WTC11 (cell line): ENCODE results near the gene LACC1. TPM values are rescaled to one million over a fixed set of nuclear protein-coding genes. Genes with fewer than 3 reads are reported as not detected.

Experiments
- ATAC-seq: fragments of 200-7000 bp; cut with Tn5 transposase; 2 replicates; pipeline ENCODE4 v1.10.0; 2021; ENCODE audit warnings: mild to moderate bottlenecking, moderate library complexity
- CTCF ChIA-PET: fragments of 300-600 bp; sonication (Branson Sonifier 250); formaldehyde crosslinking; loops from one replicate; lab custom pipeline; 2021; ENCODE audit warnings: antibody characterized with exemption; lab: Charles Lee
- POLR2A ChIA-PET: fragments of 350-600 bp; sonication (Branson Sonifier 250); formaldehyde crosslinking; loops from one replicate; lab custom pipeline; 2021; ENCODE audit warnings: antibody characterized with exemption; lab: Charles Lee
- DNase-seq: peaks from one replicate; pipeline ENCODE4 v3.0.0; 2021; ENCODE audit warnings: low spot score
- H3K27ac Mint-ChIP-seq: 2 replicates; pipeline ENCODE4 v1.8.0; 2021; ENCODE audit warnings: mixed read lengths
- H3K27me3 Mint-ChIP-seq: 2 replicates; pipeline ENCODE4 v1.8.0; 2021; ENCODE audit warnings: low read depth, mild to moderate bottlenecking, moderate library complexity, mixed read lengths
- H3K36me3 Mint-ChIP-seq: 2 replicates; pipeline ENCODE4 v1.8.0; 2021; ENCODE audit warnings: mixed read lengths
- H3K4me1 Mint-ChIP-seq: 2 replicates; pipeline ENCODE4 v1.8.0; 2022; ENCODE audit warnings: mixed read lengths
- H3K4me3 Mint-ChIP-seq: 2 replicates; pipeline ENCODE4 v1.8.0; 2021; ENCODE audit warnings: mild to moderate bottlenecking, moderate library complexity, mixed read lengths
- H3K9me3 Mint-ChIP-seq: 2 replicates; pipeline ENCODE4 v1.8.0; 2021; ENCODE audit warnings: mixed read lengths
- AR ChIP-seq: fragments of 250-450 bp; sonication (Bioruptor Pico); IDR thresholded peaks from 2 replicates; pipeline ENCODE4 v1.9.0; 2021; ENCODE audit warnings: mild to moderate bottlenecking
- ATF1 ChIP-seq: sonication (generic); formaldehyde crosslinking; IDR thresholded peaks from 2 replicates; pipeline ENCODE4 v1.8.1; 2023; ENCODE audit warnings: mild to moderate bottlenecking, moderate library complexity, missing genetic modification reagents
- CTCF ChIP-seq: fragments of 200-600 bp; IDR thresholded peaks from 2 replicates; pipeline ENCODE4 v1.8.0; 2022; ENCODE audit warnings: antibody characterized with exemption
- E2F4 ChIP-seq: sonication (generic); formaldehyde crosslinking; IDR thresholded peaks from 2 replicates; pipeline ENCODE4 v1.8.1; 2022; ENCODE audit warnings: low read depth, mild to moderate bottlenecking, moderate library complexity, missing genetic modification reagents, borderline replicate concordance
- ELF4 ChIP-seq: sonication (generic); formaldehyde crosslinking; IDR thresholded peaks from 2 replicates; pipeline ENCODE4 v1.8.1; 2022; ENCODE audit warnings: low read depth, mild to moderate bottlenecking, moderate library complexity, missing genetic modification reagents
- EMX1 ChIP-seq: fragments of 250-450 bp; sonication (Bioruptor Pico); IDR thresholded peaks from 2 replicates; pipeline ENCODE4 v1.8.0; 2021; ENCODE audit warnings: mild to moderate bottlenecking
- FOXJ3 ChIP-seq: sonication (generic); formaldehyde crosslinking; IDR thresholded peaks from 2 replicates; pipeline ENCODE4 v1.9.0; 2021; ENCODE audit warnings: missing genetic modification reagents, mild to moderate bottlenecking, borderline replicate concordance
- GTF2I ChIP-seq: fragments of 250-450 bp; sonication (Bioruptor Pico); conservative IDR thresholded peaks from 2 replicates; pipeline ENCODE4 v1.4.0; 2021; ENCODE audit warnings: mild to moderate bottlenecking
- HMGA2 ChIP-seq: fragments of 250-450 bp; sonication (Bioruptor Pico); IDR thresholded peaks from 2 replicates; pipeline ENCODE4 v1.4.0; 2021; ENCODE audit warnings: mild to moderate bottlenecking, moderate library complexity
- JAZF1 ChIP-seq: fragments of 250-450 bp; sonication (Bioruptor Pico); IDR thresholded peaks from 2 replicates; pipeline ENCODE4 v1.9.0; 2021; ENCODE audit warnings: moderate library complexity, mild to moderate bottlenecking, inconsistent platforms
- NFATC4 ChIP-seq: fragments of 250-450 bp; sonication (Bioruptor Pico); IDR thresholded peaks from 2 replicates; pipeline ENCODE4 v1.9.0; 2021; ENCODE audit warnings: mild to moderate bottlenecking
- NFE2L1 ChIP-seq: sonication (generic); formaldehyde crosslinking; IDR thresholded peaks from 2 replicates; pipeline ENCODE4 v1.8.1; 2023; ENCODE audit warnings: missing genetic modification reagents
- NR2C2 ChIP-seq: sonication (generic); formaldehyde crosslinking; IDR thresholded peaks from 2 replicates; pipeline ENCODE4 v1.8.0; 2022; ENCODE audit warnings: mild to moderate bottlenecking, missing genetic modification reagents
- OVOL2 ChIP-seq: fragments of 250-450 bp; sonication (Bioruptor Pico); IDR thresholded peaks from 2 replicates; pipeline ENCODE4 v1.9.0; 2021; ENCODE audit warnings: mild to moderate bottlenecking, borderline replicate concordance
- PREB ChIP-seq: sonication (generic); formaldehyde crosslinking; IDR thresholded peaks from 2 replicates; pipeline ENCODE4 v1.8.1; 2022; ENCODE audit warnings: mild to moderate bottlenecking, missing genetic modification reagents, moderate library complexity, borderline replicate concordance
- SMAD3 ChIP-seq: sonication (generic); formaldehyde crosslinking; IDR thresholded peaks from 2 replicates; pipeline ENCODE4 v1.8.0; 2022; ENCODE audit warnings: missing genetic modification reagents, mild to moderate bottlenecking, borderline replicate concordance
- USF1 ChIP-seq: sonication (generic); formaldehyde crosslinking; IDR thresholded peaks from 2 replicates; pipeline ENCODE4 v1.8.0; 2022; ENCODE audit warnings: mild to moderate bottlenecking, missing genetic modification reagents
- USF2 ChIP-seq: sonication (generic); formaldehyde crosslinking; IDR thresholded peaks from 2 replicates; pipeline ENCODE4 v1.8.1; 2023; ENCODE audit warnings: mild to moderate bottlenecking, missing genetic modification reagents, moderate library complexity
- ZNF512 ChIP-seq: sonication (generic); formaldehyde crosslinking; IDR thresholded peaks from 2 replicates; pipeline ENCODE4 v1.8.1; 2022; ENCODE audit warnings: missing genetic modification reagents, borderline replicate concordance
- total RNA-seq: library from RNA; stranded (reverse); gene quantifications from 3 replicates; pipeline ENCODE4 v1.2.3, GENCODE V29; 2021

Gene LACC1
- total RNA-seq, 1 experiment from 2014 or later, result 5.5 TPM

GRCh38 chr13:43884222-43884621 lies 4.5 kb downstream of the LACC1 start:
- Mint-ChIP-seq H3K9me3 (no peaks in the 10 kb centered on the region), H3K36me3 (no peaks in the 10 kb centered on the region), H3K4me1 (peaks cover 20% of the 10 kb centered on the region), H3K4me3 (no peak overlapping the region), H3K27me3 (peaks cover 22% of the 10 kb centered on the region), H3K27ac (no peak overlapping the region)
- ChIA-PET POLR2A (no interaction called here), CTCF (interaction anchor here (0.7 to 1.7 kb wide), 2 partner anchors 10 to 18 kb away, joined by 3 to 10 read pairs; no protein-coding TSS in a partner anchor)
- no peak for TF ChIP-seq HMGA2 (CRISPR knock-in tag)
- TF ChIP-seq ELF4 (CRISPR knock-in tag), result no peak
- TF ChIP-seq SMAD3, result no peak
- DNase-seq (no peak), ATAC-seq (peak; percentile 16; the same call in 1 of the 2 replicates)

- ATAC-seq (no peak), DNase-seq (no peak)
- Mint-ChIP-seq H3K9me3 (no peaks in the 10 kb centered on the region), H3K4me3 (no peak overlapping the region), H3K27me3 (no peaks in the 10 kb centered on the region; the same call in 1 of the 2 replicates), H3K27ac (no peak overlapping the region), H3K36me3 (no peaks in the 10 kb centered on the region), H3K4me1 (0 out of 2 replicates have a peak, but pooled peaks cover 4% of the 10 kb centered on the region)
- POLR2A ChIA-PET, result interaction anchor here (0.5 kb wide), 1 partner anchor 1392 kb away, joined by 4 read pairs; no protein-coding TSS in a partner anchor
- CTCF ChIA-PET, result interaction anchor here (0.6 to 1.8 kb wide), 16 partner anchors 10 to 1073 kb away, joined by 3 to 10 read pairs (median 4); partner anchors contain the start of gene CCDC122
- TF ChIP-seq EMX1 (CRISPR knock-in tag) (no peak), GTF2I (CRISPR knock-in tag) (no peak), NFE2L1 (no peak), ELF4 (CRISPR knock-in tag) (no peak), ATF1 (CRISPR knock-in tag) (no peak), USF1 (CRISPR knock-in tag) (no peak), USF2 (no peak), JAZF1 (no peak), CTCF (no peak), OVOL2 (CRISPR knock-in tag) (no peak), ZNF512 (CRISPR knock-in tag) (no peak), NR2C2 (CRISPR knock-in tag) (no peak), PREB (CRISPR knock-in tag) (no peak), E2F4 (CRISPR knock-in tag) (no peak), HMGA2 (CRISPR knock-in tag) (no peak), FOXJ3 (CRISPR knock-in tag) (no peak), NFATC4 (CRISPR knock-in tag) (no peak), AR (CRISPR knock-in tag) (no peak)
Measured at GRCh38 chr13:43894438-43894837, 14.7 kb downstream of the LACC1 start.
